ENCODE measurements around the gene MGAT1.
"Not testable (repeated sequence)": the region's sequence is repeated elsewhere in the genome, so short reads cannot be mapped to it uniquely, and the experiment has no call there.

MGAT1 gene

DNA sequence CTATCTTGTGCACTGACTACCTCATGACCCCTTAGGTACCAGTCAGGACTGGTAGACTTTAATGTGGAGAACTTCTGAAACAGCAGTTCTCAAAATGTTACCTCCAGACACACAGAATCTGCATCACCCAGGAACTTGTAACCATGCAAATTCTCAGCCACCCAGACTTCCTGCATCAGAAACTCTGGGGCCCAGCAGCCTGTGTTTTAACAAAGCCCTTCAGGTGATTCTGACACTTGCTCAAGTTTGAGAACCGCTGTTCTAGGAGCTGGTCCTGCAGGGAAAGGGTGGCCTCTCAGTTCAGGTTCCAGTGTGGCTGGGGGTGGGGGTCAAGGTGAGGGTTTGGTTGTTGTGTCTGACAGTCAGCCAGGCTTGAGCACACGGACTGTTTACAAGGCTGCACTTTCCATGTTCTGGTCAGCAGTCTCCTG lies 30.0 kb upstream of the MGAT1 start:
- Histone ChIP-seq H3K56ac (ENCODE audit: low read length) (no peak overlapping the region), H2BK120ac (ENCODE audit: low read depth, low read length) (no peak overlapping the region), H3K18ac (ENCODE audit: low read length) (no peak overlapping the region), H4K8ac (ENCODE audit: low read depth, low read length) (no peak overlapping the region), H3K79me1 (ENCODE audit: low read length) (no peaks in the 10 kb centered on the region), H3K27me3 (ENCODE audit: insufficient read depth, low read length, poor library complexity) (no peaks in the 10 kb centered on the region), H3K23ac (ENCODE audit: low read length) (no peak overlapping the region), H2BK15ac (replicated peaks; ENCODE audit: low read depth) (no peak overlapping the region), H2AK5ac (ENCODE audit: low read length) (no peak overlapping the region), H3K4me1 (ENCODE audit: control insufficient read depth, low read depth, low read length) (no peaks in the 10 kb centered on the region), H3K4me3 (ENCODE audit: low read length) (no peak overlapping the region), H3K9ac (ENCODE audit: low read length) (no peak overlapping the region), H3K4ac (ENCODE audit: low read depth, low read length) (no peak overlapping the region), H3K4me2 (ENCODE audit: low read length) (no peak overlapping the region), H3K27ac (ENCODE audit: low read depth, low read length) (no peak overlapping the region), H4K5ac (ENCODE audit: low read length) (no peak overlapping the region), H3K79me2 (ENCODE audit: control insufficient read depth, insufficient read depth, low read length) (no peaks in the 10 kb centered on the region), H3K36me3 (ENCODE audit: control insufficient read depth, insufficient read depth, low read length) (no peaks in the 10 kb centered on the region), H2BK5ac (ENCODE audit: low read length) (no peak overlapping the region)
- no CpG with 5 or more reads among the region's 2 CpGs for WGBS (ENCODE audit: extremely low coverage, insufficient coverage, low lambda C conversion rate)
- no peak for DNase-seq

DNA sequence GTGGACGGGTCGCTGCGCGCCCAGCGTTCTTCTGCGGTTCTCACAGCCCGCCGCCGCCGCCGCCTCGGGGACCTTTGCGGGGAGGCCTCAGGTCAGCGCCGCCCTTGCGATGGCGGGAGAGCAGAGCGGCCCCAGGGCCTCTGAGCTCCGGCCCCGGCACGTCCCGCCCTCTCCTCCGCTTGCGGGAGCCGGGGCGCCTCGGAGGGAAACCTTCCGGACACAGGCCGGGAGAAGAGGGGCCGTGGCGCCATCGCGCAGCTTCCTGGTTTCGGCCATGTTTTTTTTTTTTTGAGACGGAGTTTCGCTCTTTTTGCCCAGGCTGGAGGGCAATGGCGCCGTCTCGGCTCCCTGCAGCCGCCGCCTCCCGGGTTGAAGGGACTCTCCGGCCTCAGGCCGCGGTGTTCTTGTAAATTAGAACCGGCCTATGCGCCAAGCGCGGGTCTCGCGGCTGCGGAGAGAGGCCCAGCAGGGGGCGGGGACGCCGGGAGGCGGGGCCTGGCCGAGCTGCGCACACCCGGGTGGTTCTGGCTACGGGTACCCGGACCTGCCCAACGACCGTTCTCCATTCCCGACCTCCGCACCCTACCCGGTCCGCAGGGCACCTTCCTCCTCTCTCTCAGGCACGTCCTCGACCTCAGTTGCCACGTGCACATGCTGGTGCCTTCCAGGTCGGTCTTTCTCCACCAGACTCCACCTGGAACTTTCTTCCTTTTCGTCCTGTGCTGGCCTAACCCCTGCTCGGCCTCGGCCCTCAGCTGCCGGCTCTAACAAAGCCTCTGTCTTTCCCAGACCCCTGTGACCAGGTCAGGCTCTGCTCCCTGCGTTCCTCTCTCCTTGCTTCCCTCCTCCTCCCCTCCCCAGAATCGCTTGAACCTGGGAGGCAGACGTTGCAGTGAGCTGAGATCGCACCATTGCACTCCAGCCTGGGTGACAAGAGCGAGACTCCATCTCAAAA lies 28.8 kb upstream of the MGAT1 start:
- Histone ChIP-seq H3K79me2 (ENCODE audit: control insufficient read depth, insufficient read depth, low read length) (no peaks in the 10 kb centered on the region), H3K18ac (ENCODE audit: low read length) (peak overlapping the region; percentile 34), H2BK5ac (ENCODE audit: low read length) (no peak overlapping the region), H3K79me1 (ENCODE audit: low read length) (no peaks in the 10 kb centered on the region), H2AK5ac (ENCODE audit: low read length) (no peak overlapping the region), H3K4ac (ENCODE audit: low read depth, low read length) (peak overlapping the region; percentile 75), H3K4me3 (ENCODE audit: low read length) (peak overlapping the region; percentile 65), H2BK15ac (replicated peaks; ENCODE audit: low read depth) (no peak overlapping the region), H4K5ac (ENCODE audit: low read length) (no peak overlapping the region), H3K4me2 (ENCODE audit: low read length) (peak overlapping the region; percentile 94), H3K36me3 (ENCODE audit: control insufficient read depth, insufficient read depth, low read length) (no peaks in the 10 kb centered on the region), H3K4me1 (ENCODE audit: control insufficient read depth, low read depth, low read length) (no peaks in the 10 kb centered on the region), H3K23ac (ENCODE audit: low read length) (peak overlapping the region; percentile 24), H2BK120ac (ENCODE audit: low read depth, low read length) (peak overlapping the region; percentile 8), H3K9ac (ENCODE audit: low read length) (peak overlapping the region; percentile 62), H3K56ac (ENCODE audit: low read length) (peak overlapping the region; percentile 87), H4K8ac (ENCODE audit: low read depth, low read length) (no peak overlapping the region), H3K27ac (ENCODE audit: low read depth, low read length) (no peak overlapping the region), H3K27me3 (ENCODE audit: insufficient read depth, low read length, poor library complexity) (no peaks in the 10 kb centered on the region)
- no CpG with 5 or more reads among the region's 80 CpGs for WGBS (ENCODE audit: extremely low coverage, insufficient coverage, low lambda C conversion rate)
- DNase-seq, result peak; percentile 68

DNA sequence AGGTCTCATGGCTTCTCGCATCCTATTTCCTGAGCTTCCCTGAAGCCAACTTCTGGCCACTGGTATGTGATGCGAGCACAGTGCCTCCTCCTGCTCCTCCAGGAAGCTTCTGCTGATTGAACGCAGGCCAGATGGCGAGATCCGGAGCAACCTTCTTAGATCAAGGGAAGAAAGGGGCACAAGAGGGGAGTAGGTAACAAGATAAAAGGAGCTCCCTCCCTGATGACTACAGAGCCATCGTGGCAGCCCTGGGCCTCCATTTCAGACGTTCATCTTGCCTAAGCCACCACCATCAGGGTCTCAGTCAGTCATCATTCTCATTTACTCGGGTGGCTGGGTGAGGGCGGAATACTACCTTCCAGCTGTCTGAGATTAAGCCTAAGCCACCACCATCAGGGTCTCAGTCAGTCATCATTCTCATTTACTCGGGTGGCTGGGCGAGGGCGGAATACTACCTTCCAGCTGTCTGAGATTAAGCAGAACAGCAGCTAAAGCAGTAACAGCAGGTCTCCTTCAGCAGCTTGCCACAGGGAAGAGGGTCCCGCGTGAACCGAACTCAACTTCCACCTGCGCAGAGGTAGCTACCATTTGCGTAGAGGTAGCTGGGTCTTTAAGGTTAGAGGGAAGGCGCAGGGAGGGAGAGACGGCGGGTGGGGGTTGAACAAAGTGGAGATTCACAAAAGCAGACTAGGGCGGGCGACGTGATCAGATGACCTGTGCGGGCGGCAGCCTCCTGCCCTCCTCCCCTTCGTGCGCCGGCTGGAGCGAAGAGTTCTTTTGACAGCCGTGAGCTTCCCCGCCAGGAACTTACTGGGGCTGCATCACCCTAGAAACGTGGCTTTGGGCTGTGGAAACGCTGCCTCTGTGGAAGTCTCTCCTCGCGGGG lies 27.9 kb upstream of the MGAT1 start:
- Histone ChIP-seq H2BK5ac (ENCODE audit: low read length) (no peak overlapping the region), H3K27ac (ENCODE audit: low read depth, low read length) (no peak overlapping the region)
- DNase-seq, result peak; percentile 68

DNA sequence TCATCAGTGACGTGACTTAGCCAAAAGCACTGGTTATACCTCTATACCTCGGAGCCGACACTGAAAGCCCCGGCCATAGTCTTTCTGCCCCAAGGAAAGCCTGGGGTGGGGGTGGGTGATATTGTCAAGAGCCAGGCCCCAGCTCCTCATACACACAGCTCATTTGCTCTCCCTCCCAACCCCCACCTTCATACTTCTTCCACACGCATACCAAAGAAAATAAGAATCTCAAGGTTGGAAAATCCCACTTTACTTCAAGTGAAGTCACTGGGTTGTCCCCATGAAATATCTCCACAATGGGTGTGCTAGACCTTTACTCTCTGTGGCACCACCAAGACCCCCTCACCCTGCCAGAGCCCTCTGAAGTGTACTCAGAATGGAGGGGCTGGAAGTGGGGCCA lies 27.1 kb upstream of the MGAT1 start:
- no peak overlapping the region for H3K18ac ChIP-seq (ENCODE audit: low read length)
- H3K9ac ChIP-seq (ENCODE audit: low read length), result no peak overlapping the region
- no peak overlapping the region for H3K56ac ChIP-seq (ENCODE audit: low read length)
- no peak overlapping the region for H2BK5ac ChIP-seq (ENCODE audit: low read length)
- no peaks in the 10 kb centered on the region for H3K36me3 ChIP-seq (ENCODE audit: control insufficient read depth, insufficient read depth, low read length)
- no peak overlapping the region for H3K4me3 ChIP-seq (ENCODE audit: low read length)
- H4K5ac ChIP-seq (ENCODE audit: low read length), result no peak overlapping the region
- no peaks in the 10 kb centered on the region for H3K79me2 ChIP-seq (ENCODE audit: control insufficient read depth, insufficient read depth, low read length)
- H3K27me3 ChIP-seq (ENCODE audit: insufficient read depth, low read length, poor library complexity), result no peaks in the 10 kb centered on the region
- H3K23ac ChIP-seq (ENCODE audit: low read length), result no peak overlapping the region
- H2BK15ac ChIP-seq (replicated peaks; ENCODE audit: low read depth), result no peak overlapping the region
- DNase-seq, result no peak
- H3K79me1 ChIP-seq (ENCODE audit: low read length), result no peaks in the 10 kb centered on the region
- no peak overlapping the region for H3K27ac ChIP-seq (ENCODE audit: low read depth, low read length)
- no peaks in the 10 kb centered on the region for H3K4me1 ChIP-seq (ENCODE audit: control insufficient read depth, low read depth, low read length)
- H4K8ac ChIP-seq (ENCODE audit: low read depth, low read length), result no peak overlapping the region
- no peak overlapping the region for H3K4ac ChIP-seq (ENCODE audit: low read depth, low read length)
- H2AK5ac ChIP-seq (ENCODE audit: low read length), result no peak overlapping the region
- no peak overlapping the region for H2BK120ac ChIP-seq (ENCODE audit: low read depth, low read length)
- no CpG with 5 or more reads among the region's 5 CpGs for WGBS (ENCODE audit: extremely low coverage, insufficient coverage, low lambda C conversion rate)
- H3K4me2 ChIP-seq (ENCODE audit: low read length), result no peak overlapping the region

More for the DNA sequence above, 27.9 kb upstream of the MGAT1 start:
- Histone ChIP-seq H3K27me3 (ENCODE audit: insufficient read depth, low read length, poor library complexity) (no peaks in the 10 kb centered on the region), H3K36me3 (ENCODE audit: control insufficient read depth, insufficient read depth, low read length) (no peaks in the 10 kb centered on the region), H2BK120ac (ENCODE audit: low read depth, low read length) (peak overlapping the region; percentile 8), H3K56ac (ENCODE audit: low read length) (peak overlapping the region; percentile 87), H3K9ac (ENCODE audit: low read length) (peak overlapping the region; percentile 62), H3K23ac (ENCODE audit: low read length) (no peak overlapping the region), H3K4me2 (ENCODE audit: low read length) (peak overlapping the region; percentile 94), H4K8ac (ENCODE audit: low read depth, low read length) (no peak overlapping the region), H3K79me2 (ENCODE audit: control insufficient read depth, insufficient read depth, low read length) (no peaks in the 10 kb centered on the region), H3K4ac (ENCODE audit: low read depth, low read length) (peak overlapping the region; percentile 75), H4K5ac (ENCODE audit: low read length) (no peak overlapping the region), H3K18ac (ENCODE audit: low read length) (peak overlapping the region; percentile 34), H3K4me3 (ENCODE audit: low read length) (peak overlapping the region; percentile 65), H2AK5ac (ENCODE audit: low read length) (no peak overlapping the region), H3K4me1 (ENCODE audit: control insufficient read depth, low read depth, low read length) (no peaks in the 10 kb centered on the region), H3K79me1 (ENCODE audit: low read length) (no peaks in the 10 kb centered on the region), H2BK15ac (replicated peaks; ENCODE audit: low read depth) (no peak overlapping the region)
- WGBS (ENCODE audit: extremely low coverage, insufficient coverage, low lambda C conversion rate), result no CpG with 5 or more reads among the region's 35 CpGs

DNA sequence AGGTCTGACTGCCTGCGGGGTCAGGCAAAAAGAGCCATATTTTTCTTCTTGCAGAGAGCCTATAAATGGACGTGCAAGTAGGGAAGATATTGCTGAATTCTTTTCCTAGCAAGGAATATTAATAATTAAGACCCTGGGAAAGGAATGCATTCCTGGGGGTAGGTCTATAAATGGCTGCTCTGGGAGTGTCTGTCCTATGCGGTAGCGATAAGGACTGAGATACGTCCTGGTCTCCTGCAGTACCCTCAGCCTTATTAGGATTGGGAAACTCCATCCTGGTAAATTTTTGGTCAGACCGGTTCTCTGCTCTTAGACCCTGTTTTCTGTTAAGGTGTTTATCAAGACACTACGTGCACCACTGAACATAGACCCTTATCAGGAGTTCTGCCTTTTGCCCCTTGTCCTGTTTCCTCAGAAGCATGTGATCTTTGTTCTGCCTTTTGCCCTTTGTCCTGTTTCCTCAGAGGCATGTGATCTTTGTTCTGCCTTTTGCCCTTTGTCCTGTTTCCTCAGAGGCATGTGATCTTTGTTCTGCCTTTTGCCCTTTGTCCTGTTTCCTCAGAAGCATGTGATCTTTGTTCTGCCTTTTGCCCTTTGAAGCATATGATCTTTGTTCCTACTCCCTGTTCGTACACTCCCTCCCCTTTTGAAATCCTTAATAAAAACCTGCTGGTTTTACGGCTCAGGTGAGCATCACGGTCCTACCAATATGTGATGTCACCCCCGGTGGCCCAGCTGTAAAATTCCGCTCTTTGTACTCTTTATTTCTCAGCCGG lies 26.3 kb upstream of the MGAT1 start:
- not testable (repeated sequence) for H2BK120ac ChIP-seq (ENCODE audit: low read depth, low read length); H3K4me3 ChIP-seq (ENCODE audit: low read length); H2BK5ac ChIP-seq (ENCODE audit: low read length); H3K9ac ChIP-seq (ENCODE audit: low read length); H3K79me2 ChIP-seq (ENCODE audit: control insufficient read depth, insufficient read depth, low read length); H4K8ac ChIP-seq (ENCODE audit: low read depth, low read length); H4K5ac ChIP-seq (ENCODE audit: low read length); H3K27me3 ChIP-seq (ENCODE audit: insufficient read depth, low read length, poor library complexity); H3K27ac ChIP-seq (ENCODE audit: low read depth, low read length); H3K4me2 ChIP-seq (ENCODE audit: low read length); DNase-seq; H3K23ac ChIP-seq (ENCODE audit: low read length); H2BK15ac ChIP-seq (replicated peaks; ENCODE audit: low read depth); H3K4me1 ChIP-seq (ENCODE audit: control insufficient read depth, low read depth, low read length); H3K18ac ChIP-seq (ENCODE audit: low read length); H3K36me3 ChIP-seq (ENCODE audit: control insufficient read depth, insufficient read depth, low read length); H2AK5ac ChIP-seq (ENCODE audit: low read length); H3K4ac ChIP-seq (ENCODE audit: low read depth, low read length); H3K56ac ChIP-seq (ENCODE audit: low read length); H3K79me1 ChIP-seq (ENCODE audit: low read length)
- WGBS (ENCODE audit: extremely low coverage, insufficient coverage, low lambda C conversion rate), result no CpG with 5 or more reads among the region's 13 CpGs

Measured in mesendoderm (in vitro differentiated cells).